ENCODE data around the gene ELF3. TPM values are rescaled to one million over a fixed set of nuclear protein-coding genes. Genes with fewer than 3 reads are reported as not detected.
A peak's percentile ranks its signal among the peaks of the same experiment; 100 is the strongest.
"Not testable (repeated sequence)": the region's sequence is repeated elsewhere in the genome, so short reads cannot be mapped to it uniquely, and the experiment has no call there.

ELF3 gene
- total RNA-seq, 1 experiment from 2014 or later = 0.06 TPM

GRCh38 chr1:202007805-202008489 is 2.4 kb upstream of the ELF3 start:
- DNase-seq (ENCODE audit: low read depth) = no peak

- peak; percentile 66 for DNase-seq (ENCODE audit: low read depth)
These were observed 834 bp upstream of the ELF3 start for GRCh38 chr1:202009326-202010179.

- no peak for DNase-seq (ENCODE audit: low read depth)
These were observed 1.6 kb downstream of the ELF3 start for GRCh38 chr1:202011994-202012393.

- no peak for DNase-seq (ENCODE audit: low read depth)
These were observed 2.4 kb downstream of the ELF3 start for GRCh38 chr1:202012544-202013478.

GRCh38 chr1:202013603-202014002 is 3.2 kb downstream of the ELF3 start:
- no peak for DNase-seq (ENCODE audit: low read depth)

- DNase-seq (ENCODE audit: low read depth) = no peak
These were observed 3.7 kb downstream of the ELF3 start for GRCh38 chr1:202014060-202014459.

GRCh38 chr1:202014915-202015661 is 4.7 kb downstream of the ELF3 start:
- no peak for DNase-seq (ENCODE audit: low read depth)

GRCh38 chr1:202015662-202015937 is 5.2 kb downstream of the ELF3 start:
- DNase-seq (ENCODE audit: low read depth) = no peak

- DNase-seq (ENCODE audit: low read depth) = no peak
These were observed 5.8 kb downstream of the ELF3 start for GRCh38 chr1:202016022-202016810.

GRCh38 chr1:202016811-202017748 is 6.7 kb downstream of the ELF3 start:
- DNase-seq (ENCODE audit: low read depth) = no peak

- no peak for DNase-seq (ENCODE audit: low read depth)
These were observed 7.5 kb downstream of the ELF3 start for GRCh38 chr1:202017749-202018467.

GRCh38 chr1:202018468-202019234 is 8.3 kb downstream of the ELF3 start:
- no peak for DNase-seq (ENCODE audit: low read depth)

GRCh38 chr1:202019235-202019558 is 8.8 kb downstream of the ELF3 start:
- not testable (repeated sequence) for DNase-seq (ENCODE audit: low read depth)

- DNase-seq (ENCODE audit: low read depth) = no peak
These were observed 12.6 kb downstream of the ELF3 start for GRCh38 chr1:202023001-202023433.

- peak; percentile 85 for DNase-seq (ENCODE audit: low read depth)
These were observed 18.8 kb downstream of the ELF3 start for GRCh38 chr1:202029171-202029665.

- no peak for DNase-seq (ENCODE audit: low read depth)
These were observed 19.3 kb downstream of the ELF3 start for GRCh38 chr1:202029727-202030126.

GRCh38 chr1:202031796-202032195 is 21.4 kb downstream of the ELF3 start:
- no peak for DNase-seq (ENCODE audit: low read depth)
